Measurements from ENCODE around the gene DLEC1.
A peak's percentile ranks its signal among the peaks of the same experiment; 100 is the strongest.

DLEC1 gene

GRCh38 chr3:38008191-38008701 is 30.8 kb upstream of the DLEC1 start:
- Mint-ChIP-seq H3K36me3 (peaks cover 38% of the 10 kb centered on the region), H3K27ac (peak overlapping the region; percentile 87)

DNA sequence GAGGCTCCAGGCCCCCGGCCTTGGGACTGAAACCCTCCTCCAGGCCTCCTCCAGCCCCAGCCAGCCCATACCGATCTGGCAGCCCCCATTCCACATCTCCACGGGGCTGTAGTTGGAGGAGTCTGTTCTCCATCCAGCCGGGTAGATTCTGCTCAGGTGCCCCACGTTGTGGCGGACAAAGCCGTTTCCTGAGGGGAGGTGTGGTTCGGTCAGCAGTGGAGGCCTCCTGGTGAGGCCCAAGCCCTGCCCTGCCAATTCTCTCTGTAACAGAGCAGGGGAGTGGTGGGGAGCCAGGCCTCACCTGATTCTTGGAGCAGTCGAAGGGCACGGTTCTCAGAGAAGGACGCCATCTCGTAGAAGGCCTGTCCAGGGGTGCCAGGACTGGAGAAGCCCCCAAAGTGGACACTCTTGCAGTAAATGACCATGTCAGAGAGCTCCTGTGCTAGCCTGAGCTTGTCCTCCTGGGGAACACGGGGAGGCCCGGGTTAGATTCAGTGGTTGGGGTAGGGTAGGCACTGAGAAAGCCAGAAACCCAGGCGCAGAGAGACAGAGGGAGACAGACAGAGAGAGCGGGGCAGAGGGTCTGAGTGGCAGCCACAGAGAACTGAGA is 29.9 kb upstream of the DLEC1 start:
- Mint-ChIP-seq H3K4me1 (peaks cover 20% of the 10 kb centered on the region), H3K9me3 (no peaks in the 10 kb centered on the region), H3K27ac (peak overlapping the region; percentile 87), H3K4me3 (no peak overlapping the region), H3K36me3 (peaks cover 41% of the 10 kb centered on the region)
- no peak for ATAC-seq
- DNase-seq (ENCODE audit: low spot score in 2 of 2), result no peak

More at GRCh38 chr3:38008191-38008701, 30.8 kb upstream of the DLEC1 start:
- peaks cover 29% of the 10 kb centered on the region for H3K4me1 Mint-ChIP-seq
- DNase-seq (ENCODE audit: low spot score in 2 of 2) (no peak), ATAC-seq (no peak)
- no peak overlapping the region for H3K4me3 Mint-ChIP-seq
- H3K9me3 Mint-ChIP-seq, result no peaks in the 10 kb centered on the region

GRCh38 chr3:38009807-38010591 is 29.0 kb upstream of the DLEC1 start:
- H3K9me3 Mint-ChIP-seq, result no peaks in the 10 kb centered on the region
- peak overlapping the region; percentile 87 for H3K27ac Mint-ChIP-seq
- no peak for DNase-seq (ENCODE audit: low spot score in 2 of 2)
- H3K4me3 Mint-ChIP-seq, result no peak overlapping the region
- peaks cover 37% of the 10 kb centered on the region for H3K36me3 Mint-ChIP-seq
- ATAC-seq, result no peak
- peaks cover 11% of the 10 kb centered on the region for H3K4me1 Mint-ChIP-seq

DNA sequence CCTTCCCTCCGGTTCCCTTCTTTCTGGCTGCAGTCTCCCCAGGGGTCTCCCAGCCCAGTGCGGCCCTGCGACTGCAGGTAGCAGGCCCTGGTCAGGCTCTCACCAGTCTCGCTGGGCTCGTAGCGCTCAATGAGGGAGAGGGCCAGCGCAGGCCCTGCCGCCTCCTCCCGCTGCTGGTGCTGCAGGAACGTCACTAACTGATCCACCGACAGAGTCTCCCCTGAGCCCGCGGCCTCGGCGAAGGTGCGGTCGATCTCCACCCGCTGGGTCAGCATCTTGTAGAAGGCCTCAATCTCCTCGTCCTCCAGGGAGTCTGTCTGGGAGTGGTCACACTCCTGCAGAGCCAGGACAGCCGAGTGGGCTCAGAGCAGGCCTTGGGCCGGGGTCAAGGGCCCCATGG is 27.9 kb upstream of the DLEC1 start:
- H3K9me3 Mint-ChIP-seq, result no peaks in the 10 kb centered on the region
- DNase-seq (ENCODE audit: low spot score in 2 of 2) (no peak), ATAC-seq (no peak)
- peaks cover 5% of the 10 kb centered on the region for H3K4me1 Mint-ChIP-seq
- peaks cover 35% of the 10 kb centered on the region for H3K36me3 Mint-ChIP-seq
- peak overlapping the region; percentile 50 for H3K27ac Mint-ChIP-seq
- H3K4me3 Mint-ChIP-seq, result no peak overlapping the region

DNA sequence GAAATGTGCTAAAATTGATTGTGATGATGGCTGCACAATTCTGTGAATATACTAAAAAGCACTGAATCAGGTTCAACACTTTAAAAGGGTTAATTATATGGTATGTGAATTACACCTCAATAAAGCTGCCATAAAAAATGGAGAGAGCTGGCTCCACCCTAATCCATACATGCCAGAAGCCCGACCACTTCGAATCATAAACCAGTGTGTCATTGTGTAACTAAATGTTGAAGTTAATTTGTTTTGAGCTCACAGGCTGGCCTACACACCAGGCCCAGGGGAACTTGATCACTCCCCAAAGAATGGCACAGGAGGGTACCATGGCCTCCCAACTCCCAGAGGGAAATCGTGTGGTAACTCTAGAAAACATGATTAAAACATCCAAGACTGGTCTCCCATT is 23.5 kb upstream of the DLEC1 start:
- Mint-ChIP-seq H3K4me3 (no peak overlapping the region), H3K27ac (no peak overlapping the region), H3K36me3 (peaks cover 21% of the 10 kb centered on the region), H3K4me1 (peaks cover 7% of the 10 kb centered on the region), H3K9me3 (peaks cover 4% of the 10 kb centered on the region)
- no peak for DNase-seq (ENCODE audit: low spot score in 2 of 2)
- no peak for ATAC-seq

DNA sequence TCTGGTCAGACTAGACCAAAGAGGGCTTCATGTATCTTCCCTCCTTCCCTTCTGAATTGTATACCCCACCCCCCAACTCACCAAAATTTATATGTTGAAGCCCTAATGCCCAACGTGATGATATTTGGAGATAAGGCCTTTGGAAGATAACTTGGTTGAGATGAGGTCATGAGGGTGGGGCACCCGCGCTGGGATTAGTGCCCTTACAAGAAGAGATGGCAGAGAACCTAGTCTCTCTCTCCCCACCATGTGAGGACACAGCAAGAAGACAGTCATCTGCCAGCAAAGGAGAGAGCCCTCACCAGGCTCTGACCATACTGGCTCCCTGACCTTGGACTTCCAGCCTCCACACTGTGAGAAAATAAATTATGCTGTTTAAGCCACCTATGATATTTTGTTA is 23.0 kb upstream of the DLEC1 start:
- ATAC-seq, result no peak
- Mint-ChIP-seq H3K9me3 (peaks cover 4% of the 10 kb centered on the region), H3K4me3 (no peak overlapping the region), H3K36me3 (peaks cover 21% of the 10 kb centered on the region), H3K4me1 (peaks cover 12% of the 10 kb centered on the region), H3K27ac (peak overlapping the region; percentile 74)
- no peak for DNase-seq (ENCODE audit: low spot score in 2 of 2)

DNA sequence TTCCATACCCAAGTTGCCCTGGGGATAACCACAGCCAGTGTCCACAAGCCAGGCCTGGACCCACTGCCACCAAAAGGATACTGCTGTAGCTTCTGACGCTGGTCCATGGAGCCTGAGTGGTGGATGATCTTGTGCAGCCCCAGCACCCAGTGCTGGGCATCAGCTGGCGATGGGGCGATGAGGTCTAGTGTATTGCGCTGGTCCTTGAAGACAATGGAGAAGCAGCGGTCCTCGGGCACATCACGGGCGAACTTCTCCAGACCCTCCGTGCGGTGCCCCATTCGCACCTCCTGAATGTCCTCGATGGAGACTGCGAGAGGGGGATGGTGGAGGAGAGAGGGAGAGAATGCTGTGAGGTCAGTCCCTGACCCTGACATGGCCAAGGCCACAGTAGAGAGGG is 22.6 kb upstream of the DLEC1 start:
- ATAC-seq (no peak), DNase-seq (ENCODE audit: low spot score in 2 of 2) (no peak)
- peaks cover 15% of the 10 kb centered on the region for H3K4me1 Mint-ChIP-seq
- no peak overlapping the region for H3K4me3 Mint-ChIP-seq
- H3K9me3 Mint-ChIP-seq, result peaks cover 4% of the 10 kb centered on the region
- peaks cover 21% of the 10 kb centered on the region for H3K36me3 Mint-ChIP-seq
- H3K27ac Mint-ChIP-seq, result peak overlapping the region; percentile 74

DNA sequence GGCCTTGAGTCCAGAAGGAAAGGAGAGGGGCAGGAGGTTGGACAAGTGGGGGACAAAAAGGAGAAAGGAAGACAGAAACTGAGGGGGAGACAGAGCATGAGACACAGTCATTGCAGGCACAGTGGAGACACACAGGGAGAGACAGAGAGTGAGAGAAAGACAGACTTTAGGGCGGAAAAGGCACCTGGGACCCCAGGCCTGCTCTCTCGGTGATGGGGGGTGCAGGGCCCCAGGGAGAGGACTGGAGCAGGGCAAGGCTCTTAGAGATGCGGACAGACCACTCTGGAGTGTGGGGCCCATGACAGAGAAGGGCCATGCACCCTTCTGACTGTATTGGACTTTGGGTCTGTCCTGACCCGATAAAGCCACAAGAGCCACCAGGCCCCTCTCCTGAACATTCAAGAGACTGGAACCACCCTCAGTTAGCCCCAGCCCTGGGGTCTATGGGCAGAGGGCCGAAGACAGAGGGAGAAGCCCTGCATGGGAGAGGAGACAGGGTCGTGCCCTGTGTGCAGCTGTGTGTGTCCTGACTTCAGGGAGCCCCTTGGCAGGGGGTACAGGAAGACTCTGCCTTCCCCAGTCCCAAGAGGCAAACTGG is 22.1 kb upstream of the DLEC1 start:
- ATAC-seq (no peak), DNase-seq (ENCODE audit: low spot score in 2 of 2) (no peak)
- no peak overlapping the region for H3K4me3 Mint-ChIP-seq
- peaks cover 20% of the 10 kb centered on the region for H3K4me1 Mint-ChIP-seq
- peaks cover 4% of the 10 kb centered on the region for H3K9me3 Mint-ChIP-seq
- peak overlapping the region; percentile 74 for H3K27ac Mint-ChIP-seq
- peaks cover 21% of the 10 kb centered on the region for H3K36me3 Mint-ChIP-seq

DNA sequence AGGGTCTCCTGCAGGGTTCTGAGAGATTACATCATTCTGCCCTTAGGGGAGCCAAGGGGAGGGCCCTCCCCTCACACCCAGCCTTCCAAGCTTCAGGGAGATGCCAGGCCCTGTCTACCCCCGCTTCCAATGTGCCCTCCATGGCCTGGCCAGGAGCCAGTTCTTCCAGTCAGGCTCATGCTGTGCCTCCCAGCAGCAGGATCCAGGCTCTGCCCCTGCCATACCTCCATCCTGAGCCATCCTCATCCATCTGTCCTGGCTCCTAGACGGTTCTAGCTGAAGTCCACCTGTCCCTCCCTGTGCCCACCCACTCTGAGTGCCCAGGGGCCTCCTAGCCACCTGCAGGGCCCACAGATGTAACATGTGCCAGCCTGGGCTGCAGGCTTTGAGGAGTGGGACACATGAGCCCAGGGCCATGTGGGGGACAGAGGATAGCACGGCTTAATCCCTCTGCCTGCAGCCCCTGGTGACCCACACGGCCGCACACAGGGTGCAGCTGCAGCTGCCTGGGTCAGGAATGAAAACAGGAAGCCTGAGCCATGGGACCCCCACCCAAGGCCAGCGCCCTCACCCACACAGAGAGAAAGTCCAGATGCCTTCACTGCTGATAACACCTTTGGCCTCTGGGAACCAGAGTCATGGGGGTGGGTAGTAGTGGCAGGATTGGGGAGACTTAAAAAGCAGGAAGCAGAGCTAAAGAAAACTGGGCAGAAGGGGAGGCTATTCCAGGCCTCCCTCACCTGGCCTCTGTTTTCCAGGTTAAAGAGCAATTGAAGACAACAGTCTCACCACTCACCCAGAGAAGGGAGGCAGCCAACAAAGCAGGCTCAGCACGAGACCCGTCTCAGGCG is 21.3 kb upstream of the DLEC1 start:
- peaks cover 27% of the 10 kb centered on the region for H3K4me1 Mint-ChIP-seq
- no peak for DNase-seq (ENCODE audit: low spot score in 2 of 2)
- peak overlapping the region; percentile 74 for H3K27ac Mint-ChIP-seq
- H3K36me3 Mint-ChIP-seq, result peaks cover 21% of the 10 kb centered on the region
- H3K9me3 Mint-ChIP-seq, result peaks cover 4% of the 10 kb centered on the region
- ATAC-seq, result no peak
- no peak overlapping the region for H3K4me3 Mint-ChIP-seq

DNA sequence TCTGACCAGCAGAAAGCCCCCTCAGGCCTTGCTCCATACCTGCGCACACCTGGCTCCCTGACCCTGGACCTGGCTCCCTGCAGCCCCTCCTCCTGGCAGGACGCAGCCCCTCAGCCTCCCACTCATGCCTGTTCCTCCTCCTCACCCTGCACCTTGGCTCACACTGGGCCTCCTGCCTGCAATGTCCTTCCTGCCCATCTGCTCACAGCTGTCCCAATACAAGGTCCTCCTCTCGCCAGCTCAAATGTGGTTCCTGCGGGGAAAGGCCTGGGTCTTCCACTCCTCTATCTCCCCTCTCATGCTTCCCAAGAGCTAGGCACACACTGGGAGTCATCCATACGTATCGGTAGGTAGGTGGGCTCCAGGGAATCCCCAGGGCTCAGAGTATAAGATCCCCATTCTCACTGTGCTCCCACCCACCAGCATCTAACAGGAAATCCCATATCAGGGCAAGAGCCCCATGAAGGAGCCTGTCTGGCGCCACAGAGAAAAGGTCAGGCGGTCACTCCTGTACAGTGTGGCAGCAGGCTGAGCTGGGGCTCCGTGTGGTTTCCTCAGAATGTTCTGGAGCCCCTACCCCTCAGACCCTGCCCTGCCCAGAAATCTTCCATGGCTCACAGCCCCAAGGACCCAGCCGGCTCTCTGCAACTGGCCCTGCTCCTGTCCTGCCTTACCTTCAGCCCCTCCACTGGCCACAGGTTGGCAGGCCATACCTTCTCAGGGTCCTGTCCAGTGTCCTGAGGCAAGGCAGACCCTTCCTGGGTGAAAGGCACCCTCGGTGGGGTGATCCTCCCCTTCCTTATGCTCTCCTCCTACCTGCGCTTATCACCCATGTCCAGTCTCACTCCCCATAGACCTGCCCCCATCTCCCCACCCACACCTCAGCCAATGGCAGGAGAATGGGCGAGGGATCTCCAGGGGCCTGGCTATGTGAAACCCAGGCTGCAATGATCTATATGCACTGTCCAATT is 20.4 kb upstream of the DLEC1 start:
- Mint-ChIP-seq H3K27ac (peak overlapping the region; percentile 74), H3K4me3 (no peak overlapping the region), H3K4me1 (peaks cover 35% of the 10 kb centered on the region), H3K36me3 (peaks cover 21% of the 10 kb centered on the region), H3K9me3 (peaks cover 4% of the 10 kb centered on the region)
- no peak for DNase-seq (ENCODE audit: low spot score in 2 of 2)
- ATAC-seq, result no peak

- DNase-seq (ENCODE audit: low spot score in 2 of 2) (no peak), ATAC-seq (no peak)
- H3K4me3 Mint-ChIP-seq, result no peak overlapping the region
- peaks cover 47% of the 10 kb centered on the region for H3K4me1 Mint-ChIP-seq
- H3K36me3 Mint-ChIP-seq, result peaks cover 22% of the 10 kb centered on the region
- peak overlapping the region; percentile 82 for H3K27ac Mint-ChIP-seq
- H3K9me3 Mint-ChIP-seq, result peaks cover 4% of the 10 kb centered on the region
Measured at GRCh38 chr3:38019658-38020341, 19.2 kb upstream of the DLEC1 start.

DNA sequence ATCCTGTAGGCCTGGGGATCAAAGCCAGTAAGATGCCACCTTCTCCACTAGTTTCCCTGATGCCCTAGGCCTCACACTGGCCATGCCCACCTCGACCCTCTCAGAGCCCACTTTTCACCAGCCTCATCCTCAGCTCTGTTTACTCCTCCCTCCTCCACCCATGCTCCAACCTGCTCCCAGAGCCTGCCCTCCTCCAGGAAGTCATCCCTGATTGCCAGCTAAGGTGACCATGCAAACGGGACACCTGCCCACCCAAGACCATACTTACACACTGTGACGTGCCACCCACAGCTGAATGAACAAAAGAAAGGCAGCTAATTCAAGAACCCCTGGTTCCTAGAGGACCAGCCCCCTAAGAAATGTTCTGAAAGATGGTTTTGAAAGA is 18.7 kb upstream of the DLEC1 start:
- Mint-ChIP-seq H3K36me3 (peaks cover 24% of the 10 kb centered on the region), H3K4me3 (no peak overlapping the region), H3K4me1 (peaks cover 52% of the 10 kb centered on the region), H3K9me3 (peaks cover 4% of the 10 kb centered on the region), H3K27ac (peak overlapping the region; percentile 82)
- ATAC-seq (no peak), DNase-seq (ENCODE audit: low spot score in 2 of 2) (no peak)

DNA sequence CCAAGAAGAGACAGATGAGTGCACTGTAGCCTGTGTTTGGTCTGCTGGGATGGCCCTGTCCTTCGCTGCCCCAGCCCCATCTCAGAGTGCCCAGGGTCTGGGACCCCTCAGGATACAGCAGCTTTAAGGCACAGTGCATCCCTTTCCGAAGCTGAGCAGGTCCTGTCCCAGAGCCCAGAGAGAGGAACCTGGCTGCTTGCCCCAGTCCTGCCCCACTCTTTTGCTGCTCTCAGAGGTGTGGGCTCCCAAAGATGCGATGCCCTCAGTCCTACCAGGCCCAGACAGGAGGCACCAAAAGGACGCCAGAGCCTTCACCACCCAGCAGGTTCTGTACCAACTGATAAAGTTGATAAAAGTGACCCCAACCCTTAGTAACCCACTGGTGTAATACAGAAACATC is 17.8 kb upstream of the DLEC1 start:
- ATAC-seq (no peak), DNase-seq (ENCODE audit: low spot score in 2 of 2) (no peak)
- no peak overlapping the region for H3K4me3 Mint-ChIP-seq
- H3K27ac Mint-ChIP-seq, result peak overlapping the region; percentile 82
- peaks cover 19% of the 10 kb centered on the region for H3K36me3 Mint-ChIP-seq
- H3K4me1 Mint-ChIP-seq, result peaks cover 60% of the 10 kb centered on the region
- H3K9me3 Mint-ChIP-seq, result peaks cover 4% of the 10 kb centered on the region

DNA sequence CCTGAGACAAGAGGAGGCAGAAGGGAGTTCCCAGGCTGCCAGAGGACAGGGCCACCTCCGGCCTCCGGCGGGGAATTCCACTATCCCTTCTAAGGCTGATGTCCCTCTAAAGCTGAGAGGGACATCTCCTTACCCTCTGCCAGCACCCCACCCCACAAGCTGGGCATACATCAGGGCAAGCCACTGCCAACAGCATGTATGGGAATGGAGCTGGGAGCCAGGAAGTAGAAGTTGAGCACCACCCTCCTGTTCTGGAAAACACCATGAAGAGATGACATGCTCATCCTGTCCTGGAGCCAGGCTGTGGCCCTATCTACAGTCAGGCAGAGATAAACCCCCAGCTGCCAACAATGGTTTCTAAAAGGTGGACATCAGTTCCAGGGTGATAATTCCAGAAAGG is 16.7 kb upstream of the DLEC1 start:
- Mint-ChIP-seq H3K4me3 (no peak overlapping the region), H3K27ac (peak overlapping the region; percentile 82), H3K4me1 (peaks cover 60% of the 10 kb centered on the region), H3K36me3 (peaks cover 13% of the 10 kb centered on the region), H3K9me3 (no peaks in the 10 kb centered on the region)
- no peak for ATAC-seq
- no peak for DNase-seq (ENCODE audit: low spot score in 2 of 2)

Measured in stimulated activated effector memory CD8-positive, alpha-beta T cell treated with anti-CD3 and anti-CD28 coated beads, Interleukin-12 subunit alpha, Interleukin-12 subunit beta, amount 100 ng/mL, for 72 hours (primary cell).